DMS153 (cell line): ENCODE measurements around the gene DNASE1.

ENCODE experiments used
- DNase-seq: peaks from one replicate; lab custom pipeline; 2025; lab: John Stamatoyannopoulos, UW

Gene DNASE1

GRCh38 chr16:3696425-3697218 is 42.1 kb downstream of the DNASE1 start:
- no peak for DNase-seq

DNA sequence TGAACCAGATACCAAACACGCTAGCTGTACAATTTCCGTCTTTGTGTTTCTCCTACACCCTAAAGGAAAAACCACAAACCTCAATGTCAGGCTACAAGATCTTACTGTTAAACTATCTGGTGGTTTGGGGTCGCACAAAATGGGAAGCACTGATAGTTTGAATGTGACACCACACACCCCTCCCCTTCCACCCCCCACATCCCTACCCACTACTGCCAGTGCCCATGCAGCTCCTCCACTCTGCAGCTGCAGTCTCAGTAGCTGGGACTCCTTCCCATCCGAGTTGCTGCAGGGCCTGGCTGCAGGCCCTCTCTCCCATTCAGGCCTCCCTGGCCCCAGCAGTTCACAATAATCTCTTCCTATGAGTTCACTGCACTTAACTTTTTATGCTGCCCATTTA is 44.5 kb downstream of the DNASE1 start:
- DNase-seq: no peak

DNA sequence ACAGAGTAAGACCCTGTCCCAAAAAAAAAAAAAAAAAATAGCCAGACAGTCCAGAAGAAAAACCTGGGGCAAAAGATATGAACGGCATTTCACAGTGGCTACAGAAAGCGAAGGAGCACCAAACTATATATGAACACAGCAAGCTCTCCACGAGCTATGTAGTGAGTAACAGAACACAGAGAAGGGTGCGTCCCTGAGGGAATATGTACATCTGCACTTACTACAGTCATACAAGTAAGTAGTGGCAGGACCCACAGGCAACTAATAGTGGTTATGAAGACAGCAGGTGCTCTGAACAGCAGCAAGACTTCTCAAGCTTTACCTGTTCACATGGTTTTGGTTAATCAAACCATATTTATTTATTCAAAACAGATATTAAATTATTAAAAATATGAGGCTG is 47.0 kb downstream of the DNASE1 start:
- DNase-seq: no peak

DNA sequence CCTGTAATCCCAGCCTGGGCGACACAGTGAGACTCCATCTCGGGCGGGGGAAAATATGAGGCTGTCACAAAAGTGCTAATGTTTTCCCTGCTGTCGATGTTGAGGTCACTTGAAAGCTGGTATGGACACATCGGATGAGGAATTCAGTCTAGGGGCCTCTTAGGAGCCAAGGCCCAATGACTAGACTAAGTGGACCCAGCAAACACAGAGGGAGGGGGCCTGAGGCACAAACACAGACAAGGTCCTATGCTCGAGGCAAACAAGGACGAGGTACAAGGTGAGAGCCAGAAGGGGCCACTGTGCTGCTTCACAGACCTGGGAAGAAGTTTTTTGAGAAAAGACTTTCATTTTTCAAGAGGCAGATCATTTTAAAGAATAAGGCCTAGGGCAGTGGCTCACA is 47.6 kb downstream of the DNASE1 start:
- DNase-seq: no peak

DNA sequence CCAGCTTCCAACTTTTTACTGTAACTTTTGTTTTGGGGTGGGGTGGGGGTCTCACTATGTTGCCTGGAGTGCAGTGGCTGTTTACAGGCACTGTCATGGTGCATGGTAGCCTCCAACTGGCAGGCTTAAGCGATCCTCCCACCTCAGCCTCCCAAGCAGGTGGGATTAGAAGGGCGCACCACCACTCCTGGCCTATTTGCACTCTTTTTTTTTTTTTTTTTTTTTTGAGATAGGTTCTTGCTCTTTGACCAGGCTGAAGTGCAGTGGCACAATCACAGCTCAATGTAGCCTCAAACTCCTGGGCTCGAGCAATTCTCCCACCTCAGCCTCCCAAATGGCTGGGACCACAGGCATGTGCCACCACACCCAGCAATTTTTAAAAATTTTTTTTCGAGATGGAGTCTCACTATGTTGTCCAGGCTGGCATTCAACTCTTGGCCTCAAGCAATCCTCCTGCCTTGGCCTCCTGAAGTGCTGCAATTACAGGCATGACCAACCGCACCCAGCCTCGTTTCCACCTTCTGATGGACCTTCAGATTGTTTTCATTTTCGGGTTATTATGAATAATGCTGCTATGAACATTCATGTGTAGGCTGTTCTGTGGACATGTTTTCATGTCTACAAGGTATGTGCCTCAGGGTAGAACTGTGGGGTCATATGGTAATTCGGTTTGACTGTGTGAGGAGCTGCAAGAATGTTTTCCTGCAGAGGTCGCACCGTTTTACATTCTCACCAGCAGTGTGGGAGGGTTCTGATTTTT is 51.9 kb downstream of the DNASE1 start:
- no peak for DNase-seq
